GM12878 (cell line): Measurements from ENCODE around the gene DEPDC7. TPM values are rescaled to one million over a fixed set of nuclear protein-coding genes. Genes with fewer than 3 reads are reported as not detected.

Source experiments
- ATAC-seq: fragments of 200-7000 bp; cut with Tn5 transposase; 3 replicates; pipeline ENCODE4 v1.9.1; 2020; ENCODE audit warnings: mild to moderate bottlenecking, moderate library complexity
- BruUV-seq: library from RNA; stranded (reverse); fragments of 400-500 nt; replicated peaks from 2 replicates; lab custom pipeline; 2021; lab: Mats Ljungman, UMichigan
- CTCF ChIA-PET: fragments of 300-600 bp; sonication (Branson Sonifier 250); formaldehyde crosslinking; extraction: SDS; loops from one replicate; lab custom pipeline; 2021; ENCODE audit warnings: inconsistent platforms; lab: Yijun Ruan, JAX
- POLR2A ChIA-PET: fragments of 350-600 bp; formaldehyde crosslinking; extraction: SDS; loops from one replicate; lab custom pipeline; 2021; ENCODE audit warnings: inconsistent platforms; lab: Charles Lee
- RAD21 ChIA-PET: fragments of 300-600 bp; sonication (Branson Sonifier 250); formaldehyde crosslinking; loops from one replicate; lab custom pipeline; 2023; ENCODE audit warnings: antibody characterized with exemption; ENCODE audit not compliant: unreplicated experiment; lab: Charles Lee
- SMC1A ChIA-PET: fragments of 300-600 bp; sonication (Branson Sonifier 250); formaldehyde crosslinking; loops from one replicate; lab custom pipeline; 2023; ENCODE audit not compliant: unreplicated experiment, uncharacterized antibody; lab: Charles Lee
- DNase-seq: peaks from one replicate; pipeline ENCODE4 v3.0.0-alpha.2; 2011; ENCODE audit warnings: low read depth, low spot score
- FAIRE-seq: peaks from 3 replicates; lab custom pipeline; 2011; peaks lifted over from hg19 to GRCh38; lab: Jason Lieb, UNC
- H2AFZ ChIP-seq: 2 replicates; pipeline ENCODE4 v1.6.0; 2011; ENCODE audit warnings: low read depth, low read length, control low read depth; ENCODE audit not compliant: control insufficient read depth
- H3K27ac ChIP-seq: 2 replicates; pipeline ENCODE4 v1.5.1; 2011; ENCODE audit warnings: control low read depth; ENCODE audit not compliant: control insufficient read depth, insufficient read depth
- H3K27me3 ChIP-seq, 2 experiments: replicated peaks in 1 of 2; 2 replicates each; pipeline versions ENCODE4 v1.6.0 to v1.6.1; 2011; ENCODE audit warnings: low read length in 1 of 2; ENCODE audit not compliant: control insufficient read depth in 2 of 2, insufficient read depth in 2 of 2
- H3K36me3 ChIP-seq, 2 experiments: 2 replicates each; pipeline ENCODE4 v1.5.1; 2011; ENCODE audit warnings: low read length in 1 of 2; ENCODE audit not compliant: control insufficient read depth in 2 of 2, insufficient read depth in 2 of 2
- H3K4me1 ChIP-seq: 2 replicates; pipeline ENCODE4 v1.6.1; 2011; ENCODE audit warnings: mild to moderate bottlenecking, low read length, moderate library complexity, mixed read lengths; ENCODE audit not compliant: control insufficient read depth, insufficient read depth
- H3K4me2 ChIP-seq: 2 replicates; pipeline ENCODE4 v1.6.0; 2011; ENCODE audit warnings: control low read depth; ENCODE audit not compliant: control insufficient read depth, insufficient read depth
- H3K4me3 ChIP-seq: fragments of 200-600 bp; sonication (generic); 2 replicates; pipeline ENCODE4 v1.5.1; 2016
- H3K79me2 ChIP-seq: 2 replicates; pipeline ENCODE4 v1.6.0; 2011; ENCODE audit warnings: low read length; ENCODE audit not compliant: control insufficient read depth, insufficient read depth
- H3K9ac ChIP-seq: 2 replicates; pipeline ENCODE4 v1.8.0; 2011; ENCODE audit warnings: low read length, control low read depth, mixed read lengths; ENCODE audit not compliant: control insufficient read depth, insufficient read depth
- H3K9me3 ChIP-seq: replicated peaks from 3 replicates; pipeline ENCODE4 v1.5.1; 2011; ENCODE audit warnings: mild to moderate bottlenecking, low read length; ENCODE audit not compliant: control insufficient read depth, insufficient read depth
- H4K20me1 ChIP-seq: 2 replicates; pipeline ENCODE4 v1.6.0; 2011; ENCODE audit not compliant: control insufficient read depth, insufficient read depth
- EED ChIP-seq: sonication (generic); IDR thresholded peaks from 2 replicates; pipeline ENCODE4 v1.6.1; 2016; ENCODE audit warnings: antibody characterized with exemption, low read depth
- FOXK2 ChIP-seq: fragments of 450-650 bp; IDR thresholded peaks from 2 replicates; pipeline ENCODE4 v1.6.1; 2017; ENCODE audit warnings: mild to moderate bottlenecking, moderate library complexity
- PAX5 ChIP-seq: IDR thresholded peaks from 2 replicates; pipeline ENCODE4 v1.6.1; 2011; ENCODE audit warnings: low read depth, low read length, borderline replicate concordance
- SMAD1 ChIP-seq: fragments of 450-650 bp; IDR thresholded peaks from 2 replicates; pipeline ENCODE4 v1.6.1; 2018; ENCODE audit warnings: mild to moderate bottlenecking, low read depth; ENCODE audit not compliant: partially characterized antibody
- YBX1 ChIP-seq: fragments of 450-650 bp; IDR thresholded peaks from 2 replicates; pipeline ENCODE4 v1.6.1; 2016; ENCODE audit warnings: antibody characterized with exemption
- WGBS: methylation state at CpG from one replicate; pipeline ENCODE4 v1.1.6; 2016; ENCODE audit warnings: low lambda C conversion rate; ENCODE audit not compliant: insufficient replicate concordance, insufficient coverage; ENCODE audit errors: missing lambda C conversion rate; 5-methylcytosine and 5-hydroxymethylcytosine counted together
- in situ Hi-C: fragments of 300-500 bp; cut with MboI; formaldehyde crosslinking; loops from 9 replicates; pipeline ENCODE4 v1.14.3; 2018; ENCODE audit warnings: mixed read lengths
- intact Hi-C: fragments of 100-400 bp; cut with micrococcal nuclease; formaldehyde crosslinking; loops from one replicate; pipeline ENCODE4 v1.14.2; 2022; ENCODE audit not compliant: unreplicated experiment
- polyA plus RNA-seq, 11 experiments: library from polyadenylated mRNA; depleted of rRNA in 4 of 11; unstranded in 6 of 11; stranded (reverse) in 5 of 11; fragments of >200 nt; fragmentation: Nextera tagmentation in 4 of 11; fragmentation: Illumina TruSeq in 1 of 11; extraction: Ambion mirVana in 4 of 11; extraction: Trizol in 1 of 11; gene quantifications; 1 replicate in 1 of 11; 2 replicates in 10 of 11; pipeline versions ENCODE4 v1.2.1 to v1.2.3, GENCODE V29; 2011 to 2016; ENCODE audit warnings: inconsistent platforms in 2 of 11, missing spikeins in 2 of 11, low read depth in 1 of 11
- total RNA-seq, 4 experiments: library from RNA; depleted of rRNA in 3 of 4; stranded (reverse); fragments of >200 nt in 3 of 4; fragmentation: Illumina TruSeq in 1 of 4; extraction: Trizol in 1 of 4; gene quantifications; 2 replicates each; pipeline versions ENCODE4 v1.2.1 to v1.2.3, GENCODE V29; 2013 to 2021
- TF ChIP-seq, protein P1 (sequence below): fragments of 450-650 bp; IDR thresholded peaks from 2 replicates; pipeline ENCODE4 v1.6.1; 2018; ENCODE audit warnings: borderline replicate concordance, mild to moderate bottlenecking; ENCODE audit not compliant: partially characterized antibody
- TF ChIP-seq, protein P2 (sequence below): fragments of 450-650 bp; formaldehyde crosslinking; IDR thresholded peaks from 2 replicates; pipeline ENCODE4 v1.5.0; 2022; ENCODE audit warnings: mild to moderate bottlenecking, missing genetic modification characterization
- TF ChIP-seq, protein P3 (sequence below): fragments of 450-650 bp; IDR thresholded peaks from 2 replicates; pipeline ENCODE4 v1.6.1; 2017; ENCODE audit warnings: mild to moderate bottlenecking
- TF ChIP-seq, protein P4 (sequence below): fragments of 450-650 bp; IDR thresholded peaks from 2 replicates; pipeline ENCODE4 v1.6.1; 2016; ENCODE audit warnings: mild to moderate bottlenecking
- TF ChIP-seq, protein P5 (sequence below): fragments of 450-650 bp; IDR thresholded peaks from 2 replicates; pipeline ENCODE4 v1.6.1; 2017; ENCODE audit warnings: mild to moderate bottlenecking, low read depth, inconsistent platforms; ENCODE audit not compliant: poor library complexity, severe bottlenecking

DEPDC7 gene
- total and polyA plus RNA-seq, 10 of the 15 experiments (the other 5 are each of a cell fraction or from before 2014, with no cell fraction given), result 0.06 to 1.1 (median 0.49) TPM

DNA sequence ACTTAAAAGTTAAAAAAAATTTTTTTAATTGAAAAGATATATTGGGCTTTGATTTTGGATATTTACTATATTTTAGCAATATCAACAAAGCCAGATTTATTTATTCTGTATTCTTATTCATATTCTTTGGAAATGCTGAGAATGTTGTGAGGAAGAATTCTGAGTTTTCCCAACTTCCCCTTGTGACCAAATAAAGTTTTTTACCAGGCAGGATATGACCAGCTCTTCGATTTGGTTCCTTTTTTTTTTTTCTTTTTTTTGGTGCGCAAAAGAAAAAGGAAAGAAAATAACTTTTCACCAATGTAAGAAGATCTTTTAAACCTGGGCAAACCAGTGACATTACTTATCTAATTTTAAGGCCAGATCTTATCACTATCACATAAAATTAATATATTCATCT lies 36.6 kb downstream of the DEPDC7 start:
- TF ChIP-seq, protein P1, sequence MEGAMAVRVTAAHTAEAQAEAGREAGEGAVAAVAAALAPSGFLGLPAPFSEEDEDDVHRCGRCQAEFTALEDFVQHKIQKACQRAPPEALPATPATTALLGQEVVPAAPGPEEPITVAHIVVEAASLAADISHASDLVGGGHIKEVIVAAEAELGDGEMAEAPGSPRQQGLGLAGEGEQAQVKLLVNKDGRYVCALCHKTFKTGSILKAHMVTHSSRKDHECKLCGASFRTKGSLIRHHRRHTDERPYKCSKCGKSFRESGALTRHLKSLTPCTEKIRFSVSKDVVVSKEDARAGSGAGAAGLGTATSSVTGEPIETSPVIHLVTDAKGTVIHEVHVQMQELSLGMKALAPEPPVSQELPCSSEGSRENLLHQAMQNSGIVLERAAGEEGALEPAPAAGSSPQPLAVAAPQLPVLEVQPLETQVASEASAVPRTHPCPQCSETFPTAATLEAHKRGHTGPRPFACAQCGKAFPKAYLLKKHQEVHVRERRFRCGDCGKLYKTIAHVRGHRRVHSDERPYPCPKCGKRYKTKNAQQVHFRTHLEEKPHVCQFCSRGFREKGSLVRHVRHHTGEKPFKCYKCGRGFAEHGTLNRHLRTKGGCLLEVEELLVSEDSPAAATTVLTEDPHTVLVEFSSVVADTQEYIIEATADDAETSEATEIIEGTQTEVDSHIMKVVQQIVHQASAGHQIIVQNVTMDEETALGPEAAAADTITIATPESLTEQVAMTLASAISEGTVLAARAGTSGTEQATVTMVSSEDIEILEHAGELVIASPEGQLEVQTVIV, result no peak
- TF ChIP-seq EED (no peak), FOXK2 (no peak), YBX1 (no peak), SMAD1 (no peak), PAX5 (no peak)
- TF ChIP-seq, protein P2, sequence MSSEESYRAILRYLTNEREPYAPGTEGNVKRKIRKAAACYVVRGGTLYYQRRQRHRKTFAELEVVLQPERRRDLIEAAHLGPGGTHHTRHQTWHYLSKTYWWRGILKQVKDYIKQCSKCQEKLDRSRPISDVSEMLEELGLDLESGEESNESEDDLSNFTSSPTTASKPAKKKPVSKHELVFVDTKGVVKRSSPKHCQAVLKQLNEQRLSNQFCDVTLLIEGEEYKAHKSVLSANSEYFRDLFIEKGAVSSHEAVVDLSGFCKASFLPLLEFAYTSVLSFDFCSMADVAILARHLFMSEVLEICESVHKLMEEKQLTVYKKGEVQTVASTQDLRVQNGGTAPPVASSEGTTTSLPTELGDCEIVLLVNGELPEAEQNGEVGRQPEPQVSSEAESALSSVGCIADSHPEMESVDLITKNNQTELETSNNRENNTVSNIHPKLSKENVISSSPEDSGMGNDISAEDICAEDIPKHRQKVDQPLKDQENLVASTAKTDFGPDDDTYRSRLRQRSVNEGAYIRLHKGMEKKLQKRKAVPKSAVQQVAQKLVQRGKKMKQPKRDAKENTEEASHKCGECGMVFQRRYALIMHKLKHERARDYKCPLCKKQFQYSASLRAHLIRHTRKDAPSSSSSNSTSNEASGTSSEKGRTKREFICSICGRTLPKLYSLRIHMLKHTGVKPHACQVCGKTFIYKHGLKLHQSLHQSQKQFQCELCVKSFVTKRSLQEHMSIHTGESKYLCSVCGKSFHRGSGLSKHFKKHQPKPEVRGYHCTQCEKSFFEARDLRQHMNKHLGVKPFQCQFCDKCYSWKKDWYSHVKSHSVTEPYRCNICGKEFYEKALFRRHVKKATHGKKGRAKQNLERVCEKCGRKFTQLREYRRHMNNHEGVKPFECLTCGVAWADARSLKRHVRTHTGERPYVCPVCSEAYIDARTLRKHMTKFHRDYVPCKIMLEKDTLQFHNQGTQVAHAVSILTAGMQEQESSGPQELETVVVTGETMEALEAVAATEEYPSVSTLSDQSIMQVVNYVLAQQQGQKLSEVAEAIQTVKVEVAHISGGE, result no peak
- TF ChIP-seq, protein P3, sequence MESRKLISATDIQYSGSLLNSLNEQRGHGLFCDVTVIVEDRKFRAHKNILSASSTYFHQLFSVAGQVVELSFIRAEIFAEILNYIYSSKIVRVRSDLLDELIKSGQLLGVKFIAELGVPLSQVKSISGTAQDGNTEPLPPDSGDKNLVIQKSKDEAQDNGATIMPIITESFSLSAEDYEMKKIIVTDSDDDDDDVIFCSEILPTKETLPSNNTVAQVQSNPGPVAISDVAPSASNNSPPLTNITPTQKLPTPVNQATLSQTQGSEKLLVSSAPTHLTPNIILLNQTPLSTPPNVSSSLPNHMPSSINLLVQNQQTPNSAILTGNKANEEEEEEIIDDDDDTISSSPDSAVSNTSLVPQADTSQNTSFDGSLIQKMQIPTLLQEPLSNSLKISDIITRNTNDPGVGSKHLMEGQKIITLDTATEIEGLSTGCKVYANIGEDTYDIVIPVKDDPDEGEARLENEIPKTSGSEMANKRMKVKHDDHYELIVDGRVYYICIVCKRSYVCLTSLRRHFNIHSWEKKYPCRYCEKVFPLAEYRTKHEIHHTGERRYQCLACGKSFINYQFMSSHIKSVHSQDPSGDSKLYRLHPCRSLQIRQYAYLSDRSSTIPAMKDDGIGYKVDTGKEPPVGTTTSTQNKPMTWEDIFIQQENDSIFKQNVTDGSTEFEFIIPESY, result no peak
- TF ChIP-seq, protein P4, sequence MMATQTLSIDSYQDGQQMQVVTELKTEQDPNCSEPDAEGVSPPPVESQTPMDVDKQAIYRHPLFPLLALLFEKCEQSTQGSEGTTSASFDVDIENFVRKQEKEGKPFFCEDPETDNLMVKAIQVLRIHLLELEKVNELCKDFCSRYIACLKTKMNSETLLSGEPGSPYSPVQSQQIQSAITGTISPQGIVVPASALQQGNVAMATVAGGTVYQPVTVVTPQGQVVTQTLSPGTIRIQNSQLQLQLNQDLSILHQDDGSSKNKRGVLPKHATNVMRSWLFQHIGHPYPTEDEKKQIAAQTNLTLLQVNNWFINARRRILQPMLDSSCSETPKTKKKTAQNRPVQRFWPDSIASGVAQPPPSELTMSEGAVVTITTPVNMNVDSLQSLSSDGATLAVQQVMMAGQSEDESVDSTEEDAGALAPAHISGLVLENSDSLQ, result no peak
- TF ChIP-seq, protein P5, sequence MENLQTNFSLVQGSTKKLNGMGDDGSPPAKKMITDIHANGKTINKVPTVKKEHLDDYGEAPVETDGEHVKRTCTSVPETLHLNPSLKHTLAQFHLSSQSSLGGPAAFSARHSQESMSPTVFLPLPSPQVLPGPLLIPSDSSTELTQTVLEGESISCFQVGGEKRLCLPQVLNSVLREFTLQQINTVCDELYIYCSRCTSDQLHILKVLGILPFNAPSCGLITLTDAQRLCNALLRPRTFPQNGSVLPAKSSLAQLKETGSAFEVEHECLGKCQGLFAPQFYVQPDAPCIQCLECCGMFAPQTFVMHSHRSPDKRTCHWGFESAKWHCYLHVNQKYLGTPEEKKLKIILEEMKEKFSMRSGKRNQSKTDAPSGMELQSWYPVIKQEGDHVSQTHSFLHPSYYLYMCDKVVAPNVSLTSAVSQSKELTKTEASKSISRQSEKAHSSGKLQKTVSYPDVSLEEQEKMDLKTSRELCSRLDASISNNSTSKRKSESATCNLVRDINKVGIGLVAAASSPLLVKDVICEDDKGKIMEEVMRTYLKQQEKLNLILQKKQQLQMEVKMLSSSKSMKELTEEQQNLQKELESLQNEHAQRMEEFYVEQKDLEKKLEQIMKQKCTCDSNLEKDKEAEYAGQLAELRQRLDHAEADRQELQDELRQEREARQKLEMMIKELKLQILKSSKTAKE, result no peak
- FAIRE-seq (no peak), DNase-seq (no peak), ATAC-seq (no peak)
- no TSS peak for BruUV-seq
- in situ Hi-C loops (no loop called here), intact Hi-C loops (no loop called here)
- no peaks in the 10 kb centered on the region for H3K9me3 ChIP-seq
- ChIA-PET RAD21 (no interaction called here), CTCF (interaction anchor here (0.6 to 1.8 kb wide), 3 partner anchors 9 to 211 kb away, joined by 3 to 4 read pairs (median 4); no protein-coding TSS in a partner anchor), SMC1A (interaction anchor here (0.6 to 4.1 kb wide), 2 partner anchors 12 to 42 kb away, joined by 3 to 21 read pairs; no protein-coding TSS in a partner anchor), POLR2A (interaction anchor here (0.7 to 2.0 kb wide), 4 partner anchors 9 to 204 kb away, joined by 3 to 6 read pairs (median 4); partner anchors contain the start of gene TCP11L1)
- peaks cover 0 to 9% of the 10 kb centered on the region in 2 experiments; a peak in 1 of 4 replicates for H3K36me3 ChIP-seq
- H3K27ac ChIP-seq, result no peak overlapping the region
- H3K9ac ChIP-seq, result no peak overlapping the region
- H3K79me2 ChIP-seq, result no peaks in the 10 kb centered on the region
- H3K4me3 ChIP-seq, result no peak overlapping the region
- WGBS, result 100% methylated on average over 1 of the region's 2 CpGs
- no peak overlapping the region for H2AFZ ChIP-seq
- H4K20me1 ChIP-seq, result no peaks in the 10 kb centered on the region
- no peak overlapping the region for H3K4me2 ChIP-seq
- no peaks in the 10 kb centered on the region for H3K27me3 ChIP-seq
- H3K4me1 ChIP-seq, result no peaks in the 10 kb centered on the region
